Stimulated activated CD8-positive, alpha-beta memory T cell treated with anti-CD3 and anti-CD28 coated beads, Interleukin-12 subunit alpha, Interleukin-12 subunit beta, amount 100 ng/mL, for 24 hours (primary cell): ENCODE measurements around the gene INHA.

Experiments
- DNase-seq: peaks from one replicate; pipeline ENCODE4 v3.0.0-alpha.2; 2020; ENCODE audit errors: extremely low read depth

Gene INHA

DNA sequence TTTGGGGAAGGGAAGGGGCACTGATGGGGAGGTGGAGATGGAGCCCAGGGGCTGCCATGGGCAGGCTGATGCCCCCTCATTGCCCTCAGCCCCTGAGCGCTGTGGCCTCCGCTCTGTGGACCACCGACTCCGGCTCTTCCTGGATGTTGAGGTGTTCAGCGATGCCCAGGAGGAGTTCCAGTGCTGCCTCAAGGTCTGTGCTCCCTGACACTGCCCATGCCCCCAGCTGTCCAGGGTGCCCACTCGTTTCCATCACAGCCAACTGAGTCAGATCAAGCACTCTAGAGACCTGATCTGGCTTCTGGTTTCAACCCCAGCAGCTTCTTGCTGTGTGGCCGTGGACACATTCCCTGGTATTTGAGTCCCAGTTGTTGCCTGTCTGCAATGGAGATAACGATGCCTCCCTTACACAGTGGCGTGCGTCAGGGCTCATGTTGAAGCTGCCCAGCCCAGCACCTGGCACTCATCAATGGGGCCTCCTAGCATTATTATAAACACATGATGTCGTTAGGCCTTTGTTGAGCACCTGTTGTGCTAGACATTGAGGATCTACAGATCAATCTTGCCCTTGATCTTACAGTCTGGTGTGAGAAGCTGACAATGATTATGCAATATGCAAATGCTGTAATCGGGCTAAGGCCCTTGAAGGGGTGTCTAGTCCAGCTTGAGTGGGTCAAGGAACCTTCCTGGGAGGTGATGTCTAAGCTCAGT is 39.9 kb downstream of the INHA start:
- no peak for DNase-seq

DNA sequence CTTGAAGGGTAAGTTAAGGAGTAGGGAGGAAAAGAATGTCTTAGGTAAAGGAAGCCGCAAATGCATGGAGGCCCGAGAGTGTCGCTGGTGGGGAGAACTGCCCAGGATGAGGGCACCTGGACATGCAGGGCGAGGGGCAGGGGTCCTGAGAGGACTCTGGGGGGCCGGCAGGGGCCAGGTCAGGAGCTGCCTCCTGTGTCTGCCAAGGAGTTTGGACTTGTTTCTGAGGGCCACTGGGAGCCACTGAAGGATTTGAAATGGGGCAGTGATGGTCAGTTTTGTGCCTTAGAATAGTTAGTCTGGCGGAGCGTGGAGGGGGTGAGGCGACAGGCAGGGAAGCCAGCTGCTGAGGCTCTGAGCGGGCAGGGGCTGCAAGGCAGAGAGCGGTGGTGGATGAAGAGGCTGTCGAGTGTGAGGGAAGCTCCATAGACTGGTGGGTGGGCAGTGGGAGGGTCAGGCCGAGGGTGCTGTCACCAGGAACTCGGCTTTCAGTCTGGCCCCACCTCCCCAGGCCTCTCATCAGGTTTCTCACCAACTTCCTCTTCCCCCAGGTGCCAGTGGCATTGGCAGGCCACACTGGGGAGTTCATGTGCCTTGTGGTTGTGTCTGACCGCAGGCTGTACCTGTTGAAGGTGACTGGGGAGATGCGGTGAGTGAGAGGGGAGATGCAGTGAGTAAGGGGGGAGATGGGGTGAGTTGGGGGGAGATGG is 40.6 kb downstream of the INHA start:
- no peak for DNase-seq

DNA sequence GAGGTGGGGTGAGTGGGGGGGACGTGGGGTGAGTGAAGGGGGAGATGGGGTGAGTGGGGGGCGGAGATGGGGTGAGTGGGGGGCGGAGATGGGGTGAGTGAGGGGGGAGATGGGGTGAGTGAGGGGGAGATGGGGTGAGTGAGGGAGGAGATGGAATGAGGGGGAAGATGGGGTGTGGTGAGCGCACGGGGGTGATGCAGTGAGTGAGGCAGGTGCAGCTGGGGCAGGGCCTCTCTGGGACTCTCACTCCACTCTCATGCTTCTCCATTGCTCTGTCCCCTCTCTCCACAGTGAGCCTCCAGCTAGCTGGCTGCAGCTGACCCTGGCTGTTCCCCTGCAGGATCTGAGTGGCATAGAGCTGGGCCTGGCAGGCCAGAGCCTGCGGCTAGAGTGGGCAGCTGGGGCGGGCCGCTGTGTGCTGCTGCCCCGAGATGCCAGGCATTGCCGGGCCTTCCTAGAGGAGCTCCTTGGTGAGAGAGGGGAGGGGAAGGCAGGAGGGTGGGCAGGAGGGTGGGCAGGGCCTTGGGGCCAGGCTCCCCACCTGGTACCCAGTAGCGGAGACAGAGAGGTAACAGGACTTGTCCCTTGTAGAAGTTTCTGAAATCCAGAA is 41.5 kb downstream of the INHA start:
- DNase-seq, result no peak

DNA sequence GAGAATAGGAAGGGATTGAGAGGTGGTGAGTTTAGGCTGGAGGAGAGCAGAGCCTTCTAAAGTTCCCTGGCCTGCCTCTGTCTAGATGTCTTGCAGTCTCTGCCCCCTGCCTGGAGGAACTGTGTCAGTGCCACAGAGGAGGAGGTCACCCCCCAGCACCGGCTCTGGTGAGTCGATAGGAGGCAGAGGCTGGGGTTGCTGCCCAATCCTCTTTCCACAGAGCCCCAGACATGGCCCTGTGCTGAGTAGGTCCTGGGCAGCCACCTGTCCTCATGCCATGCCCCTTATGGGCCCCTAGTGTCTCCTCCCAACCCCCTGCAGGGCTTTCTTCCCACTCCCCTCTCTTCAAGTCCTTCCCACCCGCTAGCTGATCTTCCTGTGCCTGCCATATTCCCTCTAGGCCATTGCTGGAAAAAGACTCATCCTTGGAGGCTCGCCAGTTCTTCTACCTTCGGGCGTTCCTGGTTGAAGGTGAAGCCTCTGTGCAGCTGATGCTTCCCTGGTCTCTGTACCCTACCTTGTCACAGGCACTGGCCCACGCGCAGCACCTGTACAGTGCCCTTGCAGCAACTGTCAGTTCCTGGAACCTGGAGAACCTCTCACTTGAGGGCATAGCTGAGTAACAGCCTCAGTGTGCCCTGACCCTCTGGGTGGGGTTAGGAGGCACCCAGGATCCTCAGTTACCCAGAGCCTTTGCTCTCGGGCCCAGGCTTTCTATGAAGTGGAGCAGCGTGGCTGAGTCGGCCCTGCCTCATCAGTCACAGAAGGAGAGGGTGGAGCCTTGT is 42.2 kb downstream of the INHA start:
- no peak for DNase-seq

DNA sequence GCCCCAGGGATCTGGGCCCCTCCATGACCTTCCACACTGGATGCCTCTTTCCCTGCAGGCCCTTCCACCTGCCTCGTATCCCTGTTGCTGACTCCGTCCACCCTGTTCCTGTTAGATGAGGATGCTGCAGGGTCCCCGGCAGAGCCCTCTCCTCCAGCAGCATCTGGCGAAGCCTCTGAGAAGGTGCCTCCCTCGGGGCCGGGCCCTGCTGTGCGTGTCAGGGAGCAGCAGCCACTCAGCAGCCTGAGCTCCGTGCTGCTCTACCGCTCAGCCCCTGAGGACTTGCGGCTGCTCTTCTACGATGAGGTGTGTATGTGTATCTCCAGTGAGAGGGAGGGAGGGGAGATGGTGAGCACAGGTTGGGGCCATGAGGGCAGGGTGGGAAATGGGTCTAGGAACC is 42.9 kb downstream of the INHA start:
- no peak for DNase-seq

DNA sequence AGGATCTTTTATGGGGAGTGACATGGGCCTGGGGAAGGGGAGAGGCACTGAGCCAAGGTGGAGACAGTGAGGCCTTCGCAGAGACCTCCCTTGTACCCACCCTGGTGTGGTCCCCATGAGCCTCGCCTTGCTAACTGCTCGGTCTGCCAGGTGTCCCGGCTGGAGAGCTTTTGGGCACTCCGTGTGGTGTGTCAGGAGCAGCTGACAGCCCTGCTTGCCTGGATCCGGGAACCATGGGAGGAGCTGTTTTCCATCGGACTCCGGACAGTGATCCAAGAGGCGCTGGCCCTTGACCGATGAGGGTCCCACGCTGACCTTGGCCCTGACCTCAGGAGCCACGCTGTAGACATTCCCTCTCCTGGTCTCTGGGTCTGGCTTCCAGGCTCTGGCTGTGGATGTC is 43.8 kb downstream of the INHA start:
- no peak for DNase-seq

DNA sequence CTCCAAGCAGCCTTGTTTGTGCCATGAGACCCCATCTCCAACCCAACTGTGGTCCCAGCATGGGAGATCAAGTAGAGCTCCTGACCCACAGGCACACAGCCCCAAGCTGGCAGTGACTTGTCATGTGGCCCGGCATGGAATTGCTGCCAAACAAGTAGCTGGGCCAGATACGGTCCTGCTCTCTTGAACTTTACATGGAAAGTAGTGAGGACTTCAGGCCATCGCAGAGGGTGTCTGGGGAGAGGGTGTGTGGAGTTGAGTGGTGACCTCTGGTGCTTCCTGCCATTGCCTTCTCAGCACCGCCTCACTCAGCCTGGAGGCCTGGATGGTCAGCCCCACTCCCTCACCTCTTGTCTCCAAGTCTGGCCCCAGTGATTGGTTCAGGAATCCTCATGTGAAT is 44.4 kb downstream of the INHA start:
- no peak for DNase-seq

DNA sequence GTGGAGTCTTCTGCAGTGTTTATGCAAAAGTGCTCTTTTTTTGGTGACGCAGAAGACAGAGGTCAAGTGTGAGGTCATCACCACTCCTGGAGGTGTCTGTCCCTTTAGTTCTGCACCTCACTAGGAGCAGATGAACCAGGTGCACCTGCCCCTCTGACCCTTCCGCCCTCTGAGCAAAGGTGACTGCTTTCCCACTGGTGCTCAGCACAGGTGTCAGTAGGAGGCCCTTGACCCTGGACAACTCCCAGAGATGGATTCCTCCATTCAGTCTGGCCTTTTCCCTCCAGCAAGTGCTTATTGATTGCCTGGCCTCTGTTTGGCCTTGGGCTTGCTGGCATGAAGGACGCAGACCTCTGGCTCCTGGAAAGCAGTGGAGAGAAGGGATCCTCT is 46.6 kb downstream of the INHA start:
- no peak for DNase-seq

DNA sequence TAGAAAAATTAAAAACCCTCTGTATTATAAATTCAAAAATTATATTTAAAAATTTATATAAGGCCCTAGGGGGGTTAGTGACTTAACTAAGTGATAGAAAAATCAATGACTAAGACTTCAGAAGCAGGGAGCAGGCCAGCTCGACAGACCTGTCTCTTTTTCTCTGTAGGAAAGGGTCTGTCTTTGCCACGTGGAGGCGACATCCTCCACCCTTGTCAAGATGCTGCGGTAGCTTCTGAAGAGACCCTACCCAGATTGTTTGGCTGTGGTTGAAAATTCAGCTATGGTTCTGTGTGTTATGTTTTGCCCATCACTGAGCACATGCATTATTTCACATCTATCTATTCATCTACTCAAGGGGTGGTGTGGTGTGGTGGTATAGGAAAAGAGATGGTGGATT is 47.1 kb downstream of the INHA start:
- DNase-seq, result no peak

DNA sequence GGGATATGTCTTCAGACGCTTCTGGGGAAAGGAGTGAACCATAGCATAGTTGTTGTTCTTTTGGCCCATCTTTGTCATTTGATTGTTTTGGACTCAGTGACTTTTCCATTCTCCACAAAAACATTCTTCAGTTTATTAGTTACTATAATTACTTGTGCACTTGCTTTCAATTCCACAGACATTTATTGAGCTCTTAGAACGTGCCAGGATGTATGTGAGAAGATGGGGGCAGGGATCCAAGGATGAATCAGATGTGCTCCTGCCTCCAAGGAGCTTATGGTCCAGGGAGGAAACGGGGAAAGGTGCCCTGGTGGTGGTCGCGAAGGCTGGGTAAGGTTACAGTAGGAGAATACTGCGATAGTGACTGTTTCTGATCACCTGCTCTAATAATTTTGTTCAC is 48.4 kb downstream of the INHA start:
- no peak for DNase-seq

DNA sequence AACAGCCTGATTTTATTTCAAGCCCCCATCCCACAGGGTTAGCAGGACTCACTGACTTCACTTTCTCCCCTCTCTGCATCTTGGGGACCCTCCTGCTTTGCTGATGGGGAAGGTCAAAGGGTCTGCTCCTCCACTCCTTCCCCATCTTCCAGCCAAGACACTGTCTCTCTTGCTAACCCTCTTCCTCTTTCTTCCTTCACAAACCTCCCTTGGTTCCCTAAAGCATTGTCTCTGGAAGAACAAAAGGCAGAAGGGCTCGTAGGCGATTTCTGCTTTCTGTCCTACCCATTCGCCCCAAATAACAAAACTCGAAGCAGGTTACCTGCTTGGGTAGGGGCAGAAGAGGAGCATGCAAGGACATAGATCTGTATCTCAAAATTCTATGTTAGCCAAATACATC is 49.8 kb downstream of the INHA start:
- DNase-seq, result no peak

DNA sequence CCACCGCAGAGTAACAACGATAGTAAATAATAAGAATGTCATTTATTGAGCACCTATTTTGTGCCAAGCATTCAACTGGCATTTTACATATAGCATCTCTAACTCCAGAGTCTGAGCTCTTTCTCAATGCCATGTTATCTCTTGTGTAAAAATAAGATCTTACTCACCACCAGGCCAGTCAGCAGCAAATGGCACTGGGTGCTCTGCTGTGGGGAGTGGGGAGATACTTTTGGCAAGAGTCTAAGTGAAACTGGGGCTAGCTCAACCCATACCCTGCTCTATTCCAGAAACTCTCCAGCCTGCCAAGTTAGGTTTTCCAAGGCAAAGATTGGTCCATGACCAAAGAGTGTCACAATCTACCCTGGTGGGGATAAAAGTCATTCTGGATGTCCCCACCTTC is 50.4 kb downstream of the INHA start:
- no peak for DNase-seq

DNA sequence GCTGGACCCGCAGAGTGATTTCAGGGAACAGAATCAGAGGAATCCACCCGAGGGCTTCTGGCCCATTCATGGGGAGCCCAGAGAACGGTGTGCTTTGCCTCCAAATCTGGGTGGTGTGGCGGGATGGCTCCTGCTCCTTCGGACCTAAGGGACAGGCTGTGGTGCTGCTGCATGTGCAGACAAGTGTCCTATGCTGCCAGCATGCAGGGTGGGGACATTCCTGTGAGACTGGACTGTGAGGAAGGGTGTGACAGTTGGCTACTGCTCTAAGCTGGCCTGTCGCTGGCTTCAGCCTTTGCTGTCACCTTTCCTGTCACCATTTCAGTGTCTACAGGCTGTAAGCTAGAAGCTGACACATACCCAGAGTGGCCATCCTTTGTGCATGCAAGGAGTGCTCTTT is 52.5 kb downstream of the INHA start:
- no peak for DNase-seq

DNA sequence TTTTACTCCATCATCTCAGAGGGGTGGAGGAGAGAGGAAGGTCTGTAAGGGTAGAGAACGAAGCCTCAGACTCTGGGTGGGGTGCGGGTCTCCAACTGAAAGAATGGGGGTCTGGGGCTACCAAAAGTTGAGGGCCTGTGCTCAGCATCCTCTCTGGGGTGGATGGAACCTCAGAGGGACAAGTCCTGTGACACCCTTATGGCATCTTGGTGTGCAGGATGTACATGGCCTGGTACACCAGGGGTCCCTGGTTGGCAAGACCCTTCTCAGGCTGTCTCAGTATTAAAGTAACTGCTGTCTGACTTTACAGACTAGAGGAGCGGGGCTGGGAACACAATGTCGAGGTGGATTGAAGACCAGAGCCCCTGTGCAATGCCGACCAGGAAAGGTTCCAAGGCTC is 53.1 kb downstream of the INHA start:
- no peak for DNase-seq
